MCF 10A (cell line): ENCODE measurements around the gene SLC35F4. TPM values are rescaled to one million over a fixed set of nuclear protein-coding genes. Genes with fewer than 3 reads are reported as not detected.

ENCODE experiments used
- BruUV-seq: library from RNA; stranded (reverse); fragments of 400-500 nt; replicated peaks from 2 replicates; lab custom pipeline; 2021; lab: Mats Ljungman, UMichigan
- CTCF ChIA-PET: fragments of 300-600 bp; sonication (Branson Sonifier 250); formaldehyde crosslinking; extraction: SDS; loops from one replicate; lab custom pipeline; 2021; ENCODE audit warnings: antibody characterized with exemption, inconsistent platforms; lab: Yijun Ruan, JAX
- POLR2A ChIA-PET: fragments of 300-600, 350-650 bp; sonication (Branson Sonifier 250); formaldehyde crosslinking; extraction: SDS; loops from one replicate; lab custom pipeline; 2020; ENCODE audit warnings: antibody characterized with exemption, inconsistent platforms; lab: Yijun Ruan, JAX
- DNase-seq: peaks from one replicate; pipeline ENCODE4 v3.0.0-alpha.2; 2018; ENCODE audit not compliant: unreplicated experiment
- H3K27ac Mint-ChIP-seq: one replicate; pipeline ENCODE4 v1.8.0; 2022; ENCODE audit warnings: mild to moderate bottlenecking, low read depth, mixed read lengths; ENCODE audit not compliant: unreplicated experiment
- H3K27me3 Mint-ChIP-seq: one replicate; pipeline ENCODE4 v1.8.0; 2022; ENCODE audit warnings: mixed read lengths; ENCODE audit not compliant: insufficient read depth, unreplicated experiment
- H3K36me3 Mint-ChIP-seq: one replicate; pipeline ENCODE4 v1.8.0; 2022; ENCODE audit warnings: mild to moderate bottlenecking, moderate library complexity, mixed read lengths; ENCODE audit not compliant: insufficient read depth, unreplicated experiment
- H3K4me1 Mint-ChIP-seq: one replicate; pipeline ENCODE4 v1.8.0; 2022; ENCODE audit warnings: mixed read lengths; ENCODE audit not compliant: insufficient read depth, unreplicated experiment
- H3K4me3 Mint-ChIP-seq: one replicate; pipeline ENCODE4 v1.8.0; 2022; ENCODE audit warnings: mild to moderate bottlenecking, moderate library complexity, mixed read lengths; ENCODE audit not compliant: unreplicated experiment
- H3K9me3 Mint-ChIP-seq: one replicate; pipeline ENCODE4 v1.8.0; 2022; ENCODE audit warnings: mixed read lengths; ENCODE audit not compliant: unreplicated experiment
- CTCF ChIP-seq: fragments of 200-600 bp; IDR thresholded peaks from one replicate; pipeline ENCODE4 v1.8.0; 2022; ENCODE audit warnings: antibody characterized with exemption, mild to moderate bottlenecking; ENCODE audit not compliant: unreplicated experiment
- intact Hi-C: fragments of 100-400 bp; cut with micrococcal nuclease; formaldehyde crosslinking; loops from 2 replicates; pipeline ENCODE4 v1.14.1; 2022
- total RNA-seq: library from RNA; stranded (reverse); gene quantifications from 2 replicates; pipeline ENCODE4 v1.2.3, GENCODE V29; 2022

SLC35F4 gene
- total RNA-seq, 1 experiment from 2014 or later, result not detected

- no peak overlapping the region for H3K27ac Mint-ChIP-seq
- ChIA-PET POLR2A (no interaction called here), CTCF (no interaction called here)
- no TSS peak for BruUV-seq
- H3K36me3 Mint-ChIP-seq, result no peaks in the 10 kb centered on the region
- H3K9me3 Mint-ChIP-seq, result no peaks in the 10 kb centered on the region
- no peak for DNase-seq
- peaks cover 7% of the 10 kb centered on the region for H3K4me1 Mint-ChIP-seq
- no peak for TF ChIP-seq CTCF
- intact Hi-C loops, result no loop called here
- no peak overlapping the region for H3K4me3 Mint-ChIP-seq
- H3K27me3 Mint-ChIP-seq, result peaks cover 80% of the 10 kb centered on the region
Measured at GRCh38 chr14:57610631-57611030, 255.3 kb downstream of the SLC35F4 start.

- H3K9me3 Mint-ChIP-seq, result no peaks in the 10 kb centered on the region
- POLR2A ChIA-PET, result no interaction called here
- no TSS peak for BruUV-seq
- no peak for TF ChIP-seq CTCF
- H3K27ac Mint-ChIP-seq, result no peak overlapping the region
- CTCF ChIA-PET, result no interaction called here
- no peak for DNase-seq
- H3K4me3 Mint-ChIP-seq, result no peak overlapping the region
- H3K4me1 Mint-ChIP-seq, result peaks cover 7% of the 10 kb centered on the region
- H3K27me3 Mint-ChIP-seq, result peaks cover 68% of the 10 kb centered on the region
- intact Hi-C loops, result no loop called here
- no peaks in the 10 kb centered on the region for H3K36me3 Mint-ChIP-seq
Measured at GRCh38 chr14:57609192-57610075, 256.5 kb downstream of the SLC35F4 start.

- CTCF ChIA-PET, result no interaction called here
- intact Hi-C loops, result no loop called here
- Mint-ChIP-seq H3K27me3 (peaks cover 68% of the 10 kb centered on the region), H3K9me3 (no peaks in the 10 kb centered on the region), H3K4me1 (peaks cover 7% of the 10 kb centered on the region), H3K27ac (no peak overlapping the region), H3K4me3 (no peak overlapping the region), H3K36me3 (no peaks in the 10 kb centered on the region)
- no TSS peak for BruUV-seq
- DNase-seq, result no peak
- TF ChIP-seq CTCF, result no peak
- POLR2A ChIA-PET, result no interaction called here
Measured at GRCh38 chr14:57607086-57607485, 258.8 kb downstream of the SLC35F4 start.

- POLR2A ChIA-PET, result no interaction called here
- CTCF ChIA-PET, result no interaction called here
- no peak for DNase-seq
Measured at GRCh38 chr14:57583396-57583795, 282.5 kb downstream of the SLC35F4 start.

More at GRCh38 chr14:57583396-57583795, 282.5 kb downstream of the SLC35F4 start:
- Mint-ChIP-seq H3K36me3 (no peaks in the 10 kb centered on the region), H3K27ac (no peak overlapping the region), H3K4me3 (no peak overlapping the region), H3K4me1 (no peaks in the 10 kb centered on the region), H3K27me3 (no peaks in the 10 kb centered on the region), H3K9me3 (peaks cover 4% of the 10 kb centered on the region)
- no peak for TF ChIP-seq CTCF
- intact Hi-C loops, result no loop called here
- no TSS peak for BruUV-seq
